ENCODE results near the gene RBMS2.

Gene RBMS2

GRCh38 chr12:56602239-56602638 is 80.6 kb downstream of the RBMS2 start:
- no peaks in the 10 kb centered on the region for H4K20me1 ChIP-seq (ENCODE audit: insufficient read depth, low read length)
- H3K4me3 ChIP-seq (ENCODE audit: low read depth, low read length, poor library complexity, severe bottlenecking) = no peak overlapping the region
- H3K27ac ChIP-seq (ENCODE audit: low read depth, low read length, poor library complexity, severe bottlenecking) = no peak overlapping the region
- peaks cover 99% of the 10 kb centered on the region for H3K36me3 ChIP-seq (ENCODE audit: insufficient read depth, low read length)
- no peak for TF ChIP-seq CTCF (IDR thresholded peaks at IDR 0.05; ENCODE audit: low read length)
- TF ChIP-seq EZH2 (IDR thresholded peaks at IDR 0.05; ENCODE audit: borderline replicate concordance, low read length) = no peak
- H2AFZ ChIP-seq (ENCODE audit: low read length) = no peak overlapping the region
- no peak overlapping the region for H3K4me2 ChIP-seq (ENCODE audit: low read length)
- H3K79me2 ChIP-seq (ENCODE audit: insufficient read depth, low read length) = no peaks in the 10 kb centered on the region
- no peaks in the 10 kb centered on the region for H3K27me3 ChIP-seq (ENCODE audit: insufficient read depth, low read length)
- no peak overlapping the region for H3K9ac ChIP-seq (ENCODE audit: low read length)
- no peaks in the 10 kb centered on the region for H3F3A ChIP-seq (ENCODE audit: insufficient read depth, low read length)
- no peaks in the 10 kb centered on the region for H3K9me2 ChIP-seq (ENCODE audit: low read depth, low read length)
- H3K9me3 ChIP-seq (ENCODE audit: low read length) = no peaks in the 10 kb centered on the region
- no peaks in the 10 kb centered on the region for H3K4me1 ChIP-seq (ENCODE audit: insufficient read depth, low read length, severe bottlenecking)

DNA sequence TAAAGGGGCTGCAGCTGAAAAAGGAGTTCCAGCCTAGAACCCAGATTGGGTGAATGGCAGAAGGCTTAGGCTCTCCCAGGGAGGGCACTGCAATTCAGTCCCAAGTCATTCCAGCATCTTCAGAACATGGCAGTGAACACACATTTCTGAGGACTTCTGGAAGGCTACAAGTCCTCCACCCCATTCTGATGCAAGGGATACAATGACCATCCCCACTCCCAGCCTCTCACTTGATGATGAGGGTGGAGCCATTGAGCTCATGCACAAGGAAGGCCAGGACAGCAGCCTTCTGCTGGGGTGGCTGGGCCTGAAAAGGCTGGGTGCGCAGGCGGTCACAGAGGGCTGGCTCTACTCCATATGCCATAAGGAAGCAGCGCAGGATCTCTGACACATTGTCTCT is 82.7 kb downstream of the RBMS2 start:
- Histone ChIP-seq H3K4me2 (ENCODE audit: low read length) (no peak overlapping the region), H3K36me3 (ENCODE audit: insufficient read depth, low read length) (peaks cover 92% of the 10 kb centered on the region), H4K20me1 (ENCODE audit: insufficient read depth, low read length) (no peaks in the 10 kb centered on the region), H3F3A (ENCODE audit: insufficient read depth, low read length) (no peaks in the 10 kb centered on the region), H3K79me2 (ENCODE audit: insufficient read depth, low read length) (no peaks in the 10 kb centered on the region), H3K4me1 (ENCODE audit: insufficient read depth, low read length, severe bottlenecking) (no peaks in the 10 kb centered on the region), H2AFZ (ENCODE audit: low read length) (no peak overlapping the region), H3K4me3 (ENCODE audit: low read depth, low read length, poor library complexity, severe bottlenecking) (no peak overlapping the region), H3K27me3 (ENCODE audit: insufficient read depth, low read length) (no peaks in the 10 kb centered on the region), H3K9me3 (ENCODE audit: low read length) (no peaks in the 10 kb centered on the region), H3K9ac (ENCODE audit: low read length) (no peak overlapping the region), H3K9me2 (ENCODE audit: low read depth, low read length) (no peaks in the 10 kb centered on the region), H3K27ac (ENCODE audit: low read depth, low read length, poor library complexity, severe bottlenecking) (no peak overlapping the region)
- no peak for TF ChIP-seq EZH2 (IDR thresholded peaks at IDR 0.05; ENCODE audit: borderline replicate concordance, low read length)
- no peak for TF ChIP-seq CTCF (IDR thresholded peaks at IDR 0.05; ENCODE audit: low read length)

- Histone ChIP-seq H3K4me2 (ENCODE audit: low read length) (no peak overlapping the region), H3F3A (ENCODE audit: insufficient read depth, low read length) (no peaks in the 10 kb centered on the region), H3K27me3 (ENCODE audit: insufficient read depth, low read length) (no peaks in the 10 kb centered on the region), H3K9me3 (ENCODE audit: low read length) (no peaks in the 10 kb centered on the region), H3K9ac (ENCODE audit: low read length) (no peak overlapping the region), H3K9me2 (ENCODE audit: low read depth, low read length) (no peaks in the 10 kb centered on the region), H3K4me1 (ENCODE audit: insufficient read depth, low read length, severe bottlenecking) (no peaks in the 10 kb centered on the region), H2AFZ (ENCODE audit: low read length) (no peak overlapping the region), H3K27ac (ENCODE audit: low read depth, low read length, poor library complexity, severe bottlenecking) (no peak overlapping the region), H3K36me3 (ENCODE audit: insufficient read depth, low read length) (peaks cover 98% of the 10 kb centered on the region), H4K20me1 (ENCODE audit: insufficient read depth, low read length) (no peaks in the 10 kb centered on the region), H3K79me2 (ENCODE audit: insufficient read depth, low read length) (peaks cover 13% of the 10 kb centered on the region), H3K4me3 (ENCODE audit: low read depth, low read length, poor library complexity, severe bottlenecking) (no peak overlapping the region)
- no peak for TF ChIP-seq CTCF (IDR thresholded peaks at IDR 0.05; ENCODE audit: low read length)
- no peak for TF ChIP-seq EZH2 (IDR thresholded peaks at IDR 0.05; ENCODE audit: borderline replicate concordance, low read length)
These were observed 93.0 kb downstream of the RBMS2 start for GRCh38 chr12:56614627-56615026.
